Smooth muscle cell (in vitro differentiated cells): Measurements from ENCODE around the gene KCNMA1. TPM values are rescaled to one million over a fixed set of nuclear protein-coding genes. Genes with fewer than 3 reads are reported as not detected.

Experiments used
- DNase-seq: peaks from one replicate; lab custom pipeline; 2025; ENCODE audit not compliant: unreplicated experiment; lab: John Stamatoyannopoulos, UW
- H2AFZ ChIP-seq: fragments of 200-600 bp; sonication (generic); 2 replicates; pipeline ENCODE4 v1.6.0; 2016; ENCODE audit warnings: antibody characterized with exemption, low read depth, mild to moderate bottlenecking
- H3F3A ChIP-seq: fragments of 200-600 bp; sonication (generic); 2 replicates; pipeline ENCODE4 v1.6.0; 2017; ENCODE audit warnings: antibody characterized with exemption, low read depth
- H3K27ac ChIP-seq: fragments of 200-600 bp; sonication (generic); 2 replicates; pipeline ENCODE4 v1.5.1; 2016; ENCODE audit warnings: low read depth, mild to moderate bottlenecking
- H3K27me3 ChIP-seq: fragments of 200-600 bp; sonication (generic); 2 replicates; pipeline ENCODE4 v1.6.1; 2016; ENCODE audit warnings: low read depth, mild to moderate bottlenecking
- H3K36me3 ChIP-seq: fragments of 200-600 bp; sonication (generic); 2 replicates; pipeline ENCODE4 v1.5.1; 2016; ENCODE audit warnings: low read depth
- H3K4me1 ChIP-seq: fragments of 200-600 bp; sonication (generic); 2 replicates; pipeline ENCODE4 v1.5.1; 2016; ENCODE audit warnings: low read depth
- H3K4me2 ChIP-seq: fragments of 200-600 bp; sonication (generic); 2 replicates; pipeline ENCODE4 v1.6.0; 2016; ENCODE audit warnings: mild to moderate bottlenecking
- H3K4me3 ChIP-seq: fragments of 200-600 bp; sonication (generic); 2 replicates; pipeline ENCODE4 v1.5.1; 2016; ENCODE audit warnings: mild to moderate bottlenecking
- H3K79me2 ChIP-seq: fragments of 200-600 bp; sonication (generic); 2 replicates; pipeline ENCODE4 v1.6.0; 2016; ENCODE audit warnings: low read depth, mild to moderate bottlenecking
- H3K9ac ChIP-seq: fragments of 200-600 bp; sonication (generic); 2 replicates; pipeline ENCODE4 v1.6.0; 2016; ENCODE audit warnings: low read depth
- H3K9me3 ChIP-seq: fragments of 200-600 bp; sonication (generic); replicated peaks from 2 replicates; pipeline ENCODE4 v1.5.1; 2016; ENCODE audit warnings: low read depth
- H4K20me1 ChIP-seq: fragments of 200-600 bp; sonication (generic); 2 replicates; pipeline ENCODE4 v1.6.0; 2016; ENCODE audit warnings: low read depth
- CTCF ChIP-seq: fragments of 200-600 bp; sonication (generic); IDR thresholded peaks from 2 replicates; pipeline ENCODE4 v1.5.1; 2017; ENCODE audit warnings: borderline replicate concordance, mild to moderate bottlenecking, antibody characterized with exemption; ENCODE audit not compliant: insufficient read depth, poor library complexity, severe bottlenecking
- WGBS: methylation state at CpG from one replicate; pipeline ENCODE4 v1.1.7; 2016; ENCODE audit warnings: low lambda C conversion rate; 5-methylcytosine and 5-hydroxymethylcytosine counted together
- polyA plus RNA-seq: library from polyadenylated mRNA; unstranded; fragments of >200 nt; fragmentation: Nextera tagmentation; extraction: Ambion mirVana; gene quantifications from 2 replicates; pipeline ENCODE4 v1.2.1, GENCODE V29; 2016
- total RNA-seq: library from RNA; depleted of rRNA; stranded (reverse); fragments of >200 nt; gene quantifications from 2 replicates; pipeline ENCODE4 v1.2.3, GENCODE V29; 2014

KCNMA1 gene
- total and polyA plus RNA-seq, 2 experiments from 2014 or later, result 9.1 to 23.4 TPM

DNA sequence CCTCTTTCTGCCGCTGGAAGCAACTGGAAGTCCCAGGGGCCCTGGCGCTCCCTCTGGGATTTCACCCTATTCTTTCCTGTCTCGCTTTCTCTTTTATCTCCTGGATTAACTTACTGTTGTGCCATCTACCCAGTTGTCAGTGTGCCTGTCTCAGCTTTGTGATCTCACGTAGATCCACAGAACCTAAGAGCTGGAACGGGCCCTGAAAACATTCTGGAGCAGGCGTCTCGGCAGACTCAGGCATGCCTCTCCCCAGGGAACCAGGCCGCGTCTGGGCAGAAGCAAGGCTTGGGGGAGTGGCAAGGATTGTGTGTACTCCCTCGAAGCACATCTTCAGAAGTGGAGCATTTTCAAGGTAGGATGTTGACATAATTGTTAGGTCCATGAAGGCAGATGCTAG is 87.2 kb downstream of the KCNMA1 start:
- Histone ChIP-seq H2AFZ (no peak overlapping the region), H3K27ac (no peak overlapping the region), H3K27me3 (no peaks in the 10 kb centered on the region), H3K9ac (no peak overlapping the region), H3K4me2 (no peak overlapping the region), H3F3A (no peaks in the 10 kb centered on the region), H3K36me3 (no peaks in the 10 kb centered on the region), H3K9me3 (no peaks in the 10 kb centered on the region), H4K20me1 (no peaks in the 10 kb centered on the region), H3K4me1 (no peaks in the 10 kb centered on the region), H3K4me3 (no peak overlapping the region), H3K79me2 (no peaks in the 10 kb centered on the region)
- 91% methylated on average over 10 of the region's 10 CpGs for WGBS
- no peak for TF ChIP-seq CTCF
- DNase-seq, result no peak

- no peaks in the 10 kb centered on the region for H3K9me3 ChIP-seq
- H3K4me1 ChIP-seq, result no peaks in the 10 kb centered on the region
- no peaks in the 10 kb centered on the region for H3K36me3 ChIP-seq
- H3K4me3 ChIP-seq, result no peak overlapping the region
- no peaks in the 10 kb centered on the region for H4K20me1 ChIP-seq
- DNase-seq, result no peak
- no peaks in the 10 kb centered on the region for H3K79me2 ChIP-seq
- H3K27me3 ChIP-seq, result no peaks in the 10 kb centered on the region
- H2AFZ ChIP-seq, result no peak overlapping the region
- no peak overlapping the region for H3K4me2 ChIP-seq
- no peak overlapping the region for H3K9ac ChIP-seq
- H3F3A ChIP-seq, result no peaks in the 10 kb centered on the region
- WGBS, result 75% methylated on average over 1 of the region's 1 CpG
- no peak for TF ChIP-seq CTCF
- no peak overlapping the region for H3K27ac ChIP-seq
These were observed 88.9 kb downstream of the KCNMA1 start for GRCh38 chr10:77548671-77549070.

DNA sequence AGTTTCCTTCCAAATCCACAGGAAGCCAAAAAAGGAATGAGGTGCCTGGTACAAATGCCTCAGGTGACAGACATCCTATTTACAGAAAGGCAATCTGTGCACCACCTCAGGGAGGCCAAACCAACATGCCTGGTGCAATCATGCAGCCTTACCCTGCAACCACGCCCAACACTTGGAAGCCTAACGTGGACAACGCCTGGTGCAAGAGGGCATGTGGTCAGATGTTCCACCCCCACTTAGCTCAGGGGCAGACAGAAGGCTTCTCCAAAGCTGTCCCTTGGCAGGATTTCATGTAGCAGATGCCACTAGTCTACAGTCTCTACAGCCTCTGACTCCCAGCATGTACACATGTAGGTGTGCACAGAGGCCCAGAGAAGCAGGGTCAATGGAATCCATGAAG is 89.5 kb downstream of the KCNMA1 start:
- Histone ChIP-seq H3K27ac (no peak overlapping the region), H3K4me3 (no peak overlapping the region), H3K36me3 (no peaks in the 10 kb centered on the region), H2AFZ (no peak overlapping the region), H3K4me1 (no peaks in the 10 kb centered on the region), H3K9ac (no peak overlapping the region), H3F3A (no peaks in the 10 kb centered on the region), H4K20me1 (no peaks in the 10 kb centered on the region), H3K27me3 (no peaks in the 10 kb centered on the region), H3K9me3 (no peaks in the 10 kb centered on the region), H3K79me2 (no peaks in the 10 kb centered on the region), H3K4me2 (no peak overlapping the region)
- DNase-seq, result no peak
- 85% methylated on average over 3 of the region's 3 CpGs for WGBS
- TF ChIP-seq CTCF, result no peak

DNA sequence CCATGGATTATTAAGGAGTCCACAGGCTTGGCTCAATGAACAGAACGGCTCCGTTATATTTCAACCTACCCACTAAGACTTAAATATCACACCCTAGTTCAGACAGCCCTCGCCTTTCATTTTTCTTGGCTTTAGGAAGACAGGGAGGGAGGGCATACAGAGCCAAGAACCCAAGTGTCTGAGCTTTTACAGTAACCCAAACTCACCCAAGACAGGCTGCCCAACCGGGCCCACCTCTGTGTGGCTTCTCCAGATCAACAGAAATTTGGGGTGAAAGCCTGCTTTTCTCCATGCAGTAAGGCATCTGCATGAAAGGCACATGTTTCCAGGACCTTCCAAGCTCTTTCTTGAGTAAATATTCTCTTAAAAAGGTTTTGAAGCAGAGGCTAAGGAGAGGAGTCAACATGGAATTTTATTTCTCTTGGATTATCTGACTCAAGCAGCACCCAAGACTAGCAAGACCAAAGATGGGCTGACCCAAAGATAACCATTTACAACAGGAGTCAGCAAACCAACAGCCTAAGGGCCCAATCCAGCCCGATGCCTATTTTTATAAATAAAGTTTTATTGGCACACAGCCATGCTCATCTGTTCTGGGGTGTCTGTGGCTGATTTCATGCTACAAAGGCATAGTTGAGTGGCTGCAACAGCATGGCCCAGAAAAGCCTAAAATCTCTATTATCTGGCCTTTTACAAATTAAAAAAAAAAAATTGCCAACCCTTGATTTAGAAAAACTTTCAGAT is 90.1 kb downstream of the KCNMA1 start:
- TF ChIP-seq CTCF, result no peak
- H3K27ac ChIP-seq, result no peak overlapping the region
- WGBS, result 99% methylated on average over 5 of the region's 5 CpGs

More for the DNA sequence above, 90.1 kb downstream of the KCNMA1 start:
- Histone ChIP-seq H3K36me3 (no peaks in the 10 kb centered on the region), H3K4me3 (no peak overlapping the region), H3K9me3 (no peaks in the 10 kb centered on the region), H2AFZ (no peak overlapping the region), H3K27me3 (no peaks in the 10 kb centered on the region), H3K4me1 (no peaks in the 10 kb centered on the region), H3K9ac (no peak overlapping the region), H4K20me1 (no peaks in the 10 kb centered on the region), H3F3A (no peaks in the 10 kb centered on the region), H3K79me2 (no peaks in the 10 kb centered on the region), H3K4me2 (no peak overlapping the region)
- no peak for DNase-seq
